ENCODE measurements around the gene TCF7L2.

Gene TCF7L2

GRCh38 chr10:112966194-112966855 lies 16.3 kb downstream of the TCF7L2 start:
- DNase-seq (ENCODE audit: low read depth), result no peak

GRCh38 chr10:112967200-112967599 lies 17.2 kb downstream of the TCF7L2 start:
- no peak for DNase-seq (ENCODE audit: low read depth)

GRCh38 chr10:112969131-112969530 lies 19.1 kb downstream of the TCF7L2 start:
- DNase-seq (ENCODE audit: low read depth), result no peak

GRCh38 chr10:112969542-112969941 lies 19.5 kb downstream of the TCF7L2 start:
- DNase-seq (ENCODE audit: low read depth), result no peak

GRCh38 chr10:112970021-112970420 lies 20.0 kb downstream of the TCF7L2 start:
- no peak for DNase-seq (ENCODE audit: low read depth)

GRCh38 chr10:112972606-112973005 lies 22.6 kb downstream of the TCF7L2 start:
- no peak for DNase-seq (ENCODE audit: low read depth)

GRCh38 chr10:112973046-112973445 lies 23.0 kb downstream of the TCF7L2 start:
- no peak for DNase-seq (ENCODE audit: low read depth)

- DNase-seq (ENCODE audit: low read depth), result no peak
Measured at GRCh38 chr10:112973805-112974204, 23.8 kb downstream of the TCF7L2 start.

GRCh38 chr10:112977426-112977898 lies 27.4 kb downstream of the TCF7L2 start:
- no peak for DNase-seq (ENCODE audit: low read depth)

GRCh38 chr10:112979927-112980326 lies 29.9 kb downstream of the TCF7L2 start:
- no peak for DNase-seq (ENCODE audit: low read depth)

- no peak for DNase-seq (ENCODE audit: low read depth)
Measured at GRCh38 chr10:112980937-112981336, 30.9 kb downstream of the TCF7L2 start.

GRCh38 chr10:112981553-112981952 lies 31.5 kb downstream of the TCF7L2 start:
- peak; percentile 32 for DNase-seq (ENCODE audit: low read depth)

GRCh38 chr10:112983444-112984056 lies 33.5 kb downstream of the TCF7L2 start:
- no peak for DNase-seq (ENCODE audit: low read depth)

GRCh38 chr10:112984756-112985155 lies 34.7 kb downstream of the TCF7L2 start:
- no peak for DNase-seq (ENCODE audit: low read depth)

- no peak for DNase-seq (ENCODE audit: low read depth)
Measured at GRCh38 chr10:112985690-112986543, 35.9 kb downstream of the TCF7L2 start.

- DNase-seq (ENCODE audit: low read depth), result no peak
Measured at GRCh38 chr10:112986544-112987190, 36.6 kb downstream of the TCF7L2 start.

GRCh38 chr10:112988839-112989406 lies 38.9 kb downstream of the TCF7L2 start:
- no peak for DNase-seq (ENCODE audit: low read depth)

GRCh38 chr10:112989826-112990225 lies 39.8 kb downstream of the TCF7L2 start:
- no peak for DNase-seq (ENCODE audit: low read depth)

- DNase-seq (ENCODE audit: low read depth), result no peak
Measured at GRCh38 chr10:112990271-112990670, 40.2 kb downstream of the TCF7L2 start.

GRCh38 chr10:112991888-112992491 lies 41.9 kb downstream of the TCF7L2 start:
- no peak for DNase-seq (ENCODE audit: low read depth)

- DNase-seq (ENCODE audit: low read depth), result no peak
Measured at GRCh38 chr10:112996462-112996861, 46.4 kb downstream of the TCF7L2 start.

GRCh38 chr10:112999102-112999501 lies 49.1 kb downstream of the TCF7L2 start:
- DNase-seq (ENCODE audit: low read depth), result no peak

Data from activated T-cell treated with anti-CD3 and anti-CD28 coated beads for 24 hours (primary cell).